HG03342 (cell line): ENCODE data around the gene CA14.
"Not testable (repeated sequence)": the region's sequence is repeated elsewhere in the genome, so short reads cannot be mapped to it uniquely, and the experiment has no call there.

Source experiments
- ATAC-seq: cut with Tn5 transposase; IDR thresholded peaks from one replicate; pipeline ENCODE4 v1.9.1; 2021; ENCODE audit warnings: mild to moderate bottlenecking, moderate library complexity; ENCODE audit not compliant: unreplicated experiment

Gene CA14

GRCh38 chr1:150235852-150236613 is 21.5 kb upstream of the CA14 start, which contains the start of gene ANP32E:
Gene ANP32E, minus strand, starts transcription at chr1:150236112. Its CDS starts 326 bp downstream, at chr1:150235786.
- ATAC-seq = peak; percentile 80

GRCh38 chr1:150236614-150237100 is 20.9 kb upstream of the CA14 start:
- ATAC-seq = no peak

- not testable (repeated sequence) for ATAC-seq
Measured at GRCh38 chr1:150237176-150237575, 20.4 kb upstream of the CA14 start.

- no peak for ATAC-seq
Measured at GRCh38 chr1:150237746-150238145, 19.8 kb upstream of the CA14 start.

- no peak for ATAC-seq
Measured at GRCh38 chr1:150243003-150243402, 14.6 kb upstream of the CA14 start.

GRCh38 chr1:150249936-150250335 is 7.6 kb upstream of the CA14 start:
- no peak for ATAC-seq

GRCh38 chr1:150256198-150256553 is 1.4 kb upstream of the CA14 start:
- ATAC-seq = no peak

- ATAC-seq = no peak
Measured at GRCh38 chr1:150256554-150257341, 826 bp upstream of the CA14 start.

GRCh38 chr1:150259217-150259616 is 1.6 kb downstream of the CA14 start:
- ATAC-seq = no peak

GRCh38 chr1:150259758-150260669 is 2.4 kb downstream of the CA14 start:
- ATAC-seq = no peak

- ATAC-seq = no peak
Measured at GRCh38 chr1:150261367-150261766, 3.8 kb downstream of the CA14 start.

- ATAC-seq = no peak
Measured at GRCh38 chr1:150262388-150263320, 5.1 kb downstream of the CA14 start.

GRCh38 chr1:150263549-150263948 is 6.0 kb downstream of the CA14 start:
- no peak for ATAC-seq

GRCh38 chr1:150267896-150268295 is 10.3 kb downstream of the CA14 start:
- no peak for ATAC-seq

GRCh38 chr1:150268340-150268704 is 10.7 kb downstream of the CA14 start:
- ATAC-seq = peak; percentile 3

GRCh38 chr1:150268705-150269403 is 11.3 kb downstream of the CA14 start, which contains the start of gene APH1A:
Gene APH1A, minus strand, starts transcription at chr1:150269016. Its CDS starts 206 bp downstream, at chr1:150268810.
- ATAC-seq = peak; percentile 89

- no peak for ATAC-seq
Measured at GRCh38 chr1:150269451-150269850, 11.9 kb downstream of the CA14 start.

- no peak for ATAC-seq
Measured at GRCh38 chr1:150271291-150271959, 13.9 kb downstream of the CA14 start.

- ATAC-seq = no peak
Measured at GRCh38 chr1:150273311-150273710, 15.7 kb downstream of the CA14 start.
